HG03460 (cell line): ENCODE results near the gene HOXC12.

ENCODE experiments used
- ATAC-seq: cut with Tn5 transposase; IDR thresholded peaks from one replicate; pipeline ENCODE4 v1.9.1; 2021; ENCODE audit not compliant: unreplicated experiment

HOXC12 gene

DNA sequence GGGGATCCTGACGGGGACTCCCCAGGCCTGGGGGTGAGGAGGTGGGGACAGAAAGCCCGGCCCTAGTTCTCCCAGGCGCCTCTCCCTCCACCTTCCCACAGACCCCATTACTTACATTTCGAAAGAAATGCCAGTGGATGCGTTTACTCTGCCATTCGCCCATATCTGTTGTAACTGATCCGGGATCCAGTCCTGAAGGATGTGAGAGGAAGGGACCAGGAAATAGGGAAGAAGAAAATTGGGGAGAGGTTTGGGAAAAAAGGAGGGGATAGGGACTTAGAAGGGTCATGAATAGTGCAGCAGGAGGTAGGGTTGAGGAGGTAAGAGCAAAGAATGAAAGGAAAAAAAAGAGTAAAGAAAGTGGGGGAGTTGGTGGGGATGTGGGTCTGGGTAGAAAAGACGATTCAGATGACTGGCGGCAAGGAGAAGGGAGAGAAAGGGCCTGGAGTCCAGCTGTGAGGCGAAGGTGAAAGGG lies 1.1 kb downstream of the HOXC12 start:
- no peak for ATAC-seq

GRCh38 chr12:53956251-53956887 lies 1.7 kb downstream of the HOXC12 start:
- no peak for ATAC-seq

GRCh38 chr12:53956914-53957536 lies 2.3 kb downstream of the HOXC12 start:
- ATAC-seq, result no peak

DNA sequence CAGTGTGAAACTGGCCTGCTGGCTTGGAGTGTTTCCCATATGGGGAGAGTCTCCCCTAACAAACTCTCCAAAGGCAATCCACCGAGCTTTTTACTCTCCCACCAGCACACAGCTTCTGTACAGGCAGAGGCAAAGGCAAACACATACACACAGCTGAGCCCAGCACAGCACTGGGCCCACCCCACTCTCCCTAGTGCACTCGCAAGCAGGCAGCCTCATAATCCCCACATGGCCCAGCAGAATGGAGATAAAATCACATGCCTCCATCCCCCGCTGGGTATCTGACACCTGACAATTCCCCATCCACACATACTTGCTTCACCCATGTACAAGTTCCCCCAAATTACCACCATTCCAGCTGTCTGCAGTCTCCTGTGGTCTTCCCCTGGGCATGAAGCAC lies 3.4 kb downstream of the HOXC12 start:
- ATAC-seq, result no peak

GRCh38 chr12:53959314-53959713 lies 4.6 kb downstream of the HOXC12 start:
- no peak for ATAC-seq

- no peak for ATAC-seq
These were observed 5.7 kb downstream of the HOXC12 start for GRCh38 chr12:53960187-53961024.

DNA sequence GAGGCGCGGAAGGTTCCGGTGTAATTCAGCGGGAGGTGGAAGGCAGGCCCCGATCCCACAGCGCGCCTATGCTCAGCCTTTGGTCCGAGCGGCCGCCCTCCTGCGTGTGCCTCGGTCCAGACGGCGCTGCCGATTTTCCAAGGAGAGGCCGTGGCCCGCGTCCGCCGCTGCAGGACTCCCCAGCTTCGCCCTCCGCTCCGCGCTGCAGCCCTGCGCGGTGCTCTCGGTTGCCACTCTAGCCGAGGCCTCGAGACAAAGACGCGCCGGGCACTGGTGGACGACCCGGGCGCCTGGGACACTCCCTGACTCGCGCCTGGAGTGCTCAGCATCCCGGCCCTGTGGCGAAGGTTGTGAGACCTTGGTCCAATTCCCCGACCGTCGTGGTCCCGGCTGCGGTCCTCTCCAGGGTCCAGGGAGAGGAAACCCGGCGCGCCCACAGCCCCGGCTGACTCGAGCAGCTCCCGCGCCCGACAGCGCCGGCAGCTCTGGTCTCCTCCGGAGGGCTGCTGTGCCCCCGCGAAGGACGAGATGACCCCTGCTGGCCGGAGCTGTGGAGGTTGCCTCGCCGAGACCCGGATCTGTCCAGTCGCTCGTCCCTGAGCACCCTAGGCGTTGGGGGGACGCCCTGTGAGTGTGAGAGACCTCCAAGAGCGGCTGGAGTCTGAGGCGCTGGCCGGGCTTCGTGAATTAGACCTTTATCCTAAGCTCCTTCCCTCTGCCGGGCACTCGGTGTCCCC lies 6.5 kb downstream of the HOXC12 start:
- no peak for ATAC-seq

- no peak for ATAC-seq
These were observed 8.3 kb downstream of the HOXC12 start for GRCh38 chr12:53963005-53963404.

DNA sequence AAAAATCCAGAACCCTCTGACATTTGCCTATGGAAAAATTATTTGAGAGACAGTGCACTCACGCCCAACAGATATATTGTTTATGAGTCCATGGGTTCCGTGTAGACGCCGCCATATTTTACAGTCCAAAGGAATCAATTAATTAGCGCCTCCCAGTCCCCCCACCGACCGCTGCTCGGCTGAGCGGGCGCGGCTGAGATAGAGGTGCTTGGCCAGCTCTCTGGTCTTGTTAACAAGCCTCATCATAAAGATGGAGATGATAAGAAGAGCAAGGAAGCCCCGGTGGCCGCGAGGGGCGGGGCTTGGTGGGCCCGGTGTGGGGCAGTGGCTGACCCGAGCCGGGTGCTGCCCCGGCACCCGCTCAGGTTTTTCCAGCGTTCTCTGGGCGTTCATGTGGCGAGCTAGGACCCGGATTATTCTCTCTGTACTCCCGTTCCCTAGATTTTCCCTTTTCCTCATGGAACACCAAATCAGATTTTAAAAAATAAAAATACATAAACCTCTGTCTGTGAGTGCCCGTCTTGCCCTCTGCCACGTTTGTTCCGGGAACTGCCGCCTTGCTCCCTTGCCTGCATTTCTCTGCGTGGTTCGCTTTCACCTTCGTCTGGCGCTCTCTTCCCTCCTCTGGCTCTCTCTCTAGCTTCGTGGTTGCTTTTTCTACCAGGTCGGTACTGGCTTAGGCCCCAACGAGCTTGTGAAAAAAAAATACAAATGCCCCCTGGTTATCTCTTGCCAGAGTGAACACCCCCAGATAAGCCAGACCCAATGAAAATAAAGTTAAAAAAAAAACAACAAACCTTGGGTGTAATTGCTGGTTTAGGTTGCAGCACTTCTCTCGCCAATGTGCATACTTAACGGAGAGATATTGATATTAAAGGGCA lies 9.0 kb downstream of the HOXC12 start:
- no peak for ATAC-seq

DNA sequence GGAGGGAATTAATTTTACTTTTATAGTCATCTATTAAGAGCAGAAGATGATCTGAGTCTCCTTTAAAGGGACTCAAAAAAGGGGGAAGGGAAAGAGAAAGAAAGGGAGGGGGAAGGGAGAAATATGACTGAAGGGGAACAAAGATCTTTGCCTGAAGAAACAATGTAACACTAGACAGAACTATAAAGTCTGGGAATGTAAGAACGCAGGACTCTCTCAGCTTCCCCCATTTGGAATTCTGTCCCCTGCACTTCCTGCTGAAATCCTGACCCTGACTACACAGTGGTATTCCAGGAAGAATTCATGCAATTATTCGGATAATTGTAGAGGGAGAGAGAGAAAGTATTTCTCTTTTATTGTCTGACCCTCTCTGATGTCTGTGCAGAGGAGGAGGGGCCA lies 9.6 kb downstream of the HOXC12 start:
- no peak for ATAC-seq

- no peak for ATAC-seq
These were observed 10.8 kb downstream of the HOXC12 start for GRCh38 chr12:53965281-53966084.

DNA sequence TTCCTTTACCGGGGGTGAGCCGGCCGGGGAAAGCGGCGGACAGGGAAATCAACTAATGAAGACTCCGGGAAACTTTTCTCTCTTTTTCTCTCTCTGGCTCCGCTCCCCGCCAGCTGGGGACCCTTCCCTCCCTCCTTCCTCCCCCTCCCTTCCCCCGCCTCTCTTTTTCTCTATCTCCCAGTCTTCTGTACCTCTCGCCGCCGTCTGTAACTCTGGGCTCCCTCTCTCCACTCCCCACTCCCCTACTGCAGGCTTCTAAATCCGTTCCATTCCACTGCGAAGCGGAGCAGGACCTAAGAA lies 11.3 kb downstream of the HOXC12 start:
- no peak for ATAC-seq

GRCh38 chr12:53966385-53967133 lies 11.9 kb downstream of the HOXC12 start:
- ATAC-seq, result no peak

DNA sequence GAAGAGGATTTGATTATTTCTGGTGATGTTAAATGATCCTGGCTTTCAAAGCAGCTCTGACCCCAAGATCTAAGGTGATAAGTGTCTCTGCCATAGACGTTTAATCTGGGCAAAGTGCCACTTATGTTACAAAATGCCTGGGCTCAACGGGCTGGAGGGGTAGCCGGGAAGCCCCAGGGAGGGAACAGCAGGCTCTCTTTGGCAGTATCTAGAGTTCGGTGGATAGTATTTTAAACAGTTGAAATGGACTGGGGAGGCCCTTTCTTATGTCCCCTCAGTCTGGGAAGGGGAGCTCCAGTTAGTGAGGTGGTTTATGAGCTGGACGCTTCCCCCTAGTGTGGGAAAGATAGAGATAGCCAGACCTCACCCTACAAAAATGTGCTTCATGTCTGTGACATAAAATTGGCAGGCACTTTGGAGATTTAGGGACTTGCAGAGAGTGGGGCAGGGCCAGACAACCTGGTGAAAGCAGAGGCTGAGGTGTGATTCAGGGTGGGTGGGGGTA lies 12.8 kb downstream of the HOXC12 start:
- no peak for ATAC-seq

DNA sequence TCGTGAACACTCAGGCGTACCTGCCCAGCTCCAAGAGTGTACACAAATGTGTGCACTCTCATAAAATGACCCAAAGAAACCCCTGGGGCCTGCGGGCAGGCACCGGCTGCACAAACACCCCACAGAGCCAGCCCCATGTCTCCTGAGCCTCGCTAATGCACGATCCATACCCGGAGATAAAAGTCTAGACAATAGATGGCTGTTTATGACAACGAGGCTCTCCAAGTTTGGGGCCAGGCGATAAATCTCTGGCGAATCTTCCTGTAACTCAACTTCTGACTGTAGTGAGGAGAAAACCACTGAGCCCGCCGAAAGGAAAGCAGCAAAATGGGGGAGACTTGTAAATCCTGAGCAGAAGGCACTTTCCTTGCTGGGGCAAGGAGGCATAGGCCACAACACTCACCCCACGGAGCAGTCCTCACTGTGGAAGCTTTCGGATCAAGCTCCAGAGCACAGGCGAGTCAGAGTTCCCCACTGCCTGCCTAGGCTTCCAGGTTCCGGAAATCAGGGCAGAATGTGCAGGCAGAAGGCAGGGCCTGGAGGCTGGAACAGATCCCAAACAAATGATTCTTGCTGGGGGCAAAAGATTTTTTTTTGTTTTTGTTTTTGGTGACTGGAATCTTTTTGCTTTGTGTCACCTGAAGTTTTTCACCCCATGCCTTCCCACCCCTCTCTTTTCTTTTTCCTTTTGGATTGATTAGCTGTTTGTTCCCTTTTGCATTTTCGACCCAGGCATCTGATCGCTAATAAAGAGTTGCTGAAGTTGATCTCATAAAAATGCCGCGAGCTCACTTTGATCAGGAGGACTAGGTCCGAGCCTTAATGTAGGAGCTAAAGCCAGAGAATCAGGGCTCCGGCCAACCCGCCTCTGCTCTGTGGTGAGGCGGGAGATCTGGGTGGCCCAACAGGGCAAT lies 13.8 kb downstream of the HOXC12 start:
- ATAC-seq, result no peak

DNA sequence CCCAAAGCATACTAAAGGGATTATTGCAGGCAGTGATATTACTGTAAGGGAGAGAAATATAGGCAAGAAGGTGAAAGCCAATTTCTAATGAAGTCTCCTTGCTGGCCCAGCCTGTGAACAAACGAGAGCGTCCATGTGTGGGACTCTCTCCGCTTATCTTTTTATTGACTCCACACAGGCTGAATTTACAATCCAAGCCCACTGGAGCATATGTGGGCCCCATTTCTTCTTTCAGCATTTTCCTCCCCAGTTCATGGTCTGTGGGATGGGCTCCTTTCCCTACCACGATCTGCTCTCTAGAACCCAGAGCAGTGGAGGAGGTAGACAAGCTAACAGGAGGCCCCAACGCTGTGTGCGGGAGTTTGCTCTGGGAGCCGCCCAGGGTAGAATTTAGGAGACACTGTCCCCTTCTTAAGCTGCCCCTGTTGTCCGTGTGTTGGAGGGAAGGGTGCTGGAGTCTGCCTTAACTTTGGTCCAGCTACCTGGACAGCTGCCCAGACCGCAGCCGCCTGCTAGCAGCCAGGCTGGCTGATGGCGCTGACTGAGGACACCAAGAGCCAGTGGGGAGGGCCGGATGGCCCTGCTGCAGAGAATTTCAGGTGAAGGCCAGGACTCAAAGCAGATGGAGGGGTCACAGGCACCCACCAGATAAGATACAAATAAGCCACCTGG lies 15.0 kb downstream of the HOXC12 start:
- no peak for ATAC-seq

DNA sequence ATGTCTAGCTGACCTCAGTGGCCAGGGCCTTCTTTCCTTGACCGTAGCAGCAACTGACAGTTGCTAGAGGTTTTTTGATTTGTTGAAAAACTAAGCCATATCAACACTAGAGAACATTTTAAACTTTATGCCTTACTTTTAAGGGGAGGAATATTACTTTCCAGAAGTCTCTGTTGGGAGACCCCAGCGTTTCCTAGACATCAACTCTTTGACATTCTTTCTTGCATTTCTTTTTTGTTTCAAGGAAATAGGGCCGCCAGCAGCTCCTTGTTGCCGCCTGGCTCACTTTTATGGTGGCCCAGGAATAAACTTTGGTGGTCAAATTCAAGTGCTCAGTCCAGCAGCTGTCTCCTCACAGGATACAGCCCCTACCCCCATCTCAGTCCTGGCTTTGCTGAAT lies 15.7 kb downstream of the HOXC12 start:
- no peak for ATAC-seq
